Fibroblast of lung (primary cell): Measurements from ENCODE around the gene TBX6.

Experiments used
- CTCF ChIP-seq, 2 donors: IDR thresholded peaks in 1 of 2; conservative IDR thresholded peaks in 1 of 2; 1 replicate in 1 of 2; 2 replicates in 1 of 2; pipeline ENCODE4 v1.5.1; 2011 to 2012; ENCODE audit warnings: low read length in 2 of 2, control low read depth in 1 of 2, inconsistent platforms in 1 of 2, low read depth in 1 of 2, mild to moderate bottlenecking in 1 of 2
- EZH2 ChIP-seq: IDR thresholded peaks from 2 replicates; pipeline ENCODE4 v1.5.1; 2012; ENCODE audit warnings: low read length, control low read depth, mild to moderate bottlenecking; ENCODE audit errors: missing control alignments

DNA sequence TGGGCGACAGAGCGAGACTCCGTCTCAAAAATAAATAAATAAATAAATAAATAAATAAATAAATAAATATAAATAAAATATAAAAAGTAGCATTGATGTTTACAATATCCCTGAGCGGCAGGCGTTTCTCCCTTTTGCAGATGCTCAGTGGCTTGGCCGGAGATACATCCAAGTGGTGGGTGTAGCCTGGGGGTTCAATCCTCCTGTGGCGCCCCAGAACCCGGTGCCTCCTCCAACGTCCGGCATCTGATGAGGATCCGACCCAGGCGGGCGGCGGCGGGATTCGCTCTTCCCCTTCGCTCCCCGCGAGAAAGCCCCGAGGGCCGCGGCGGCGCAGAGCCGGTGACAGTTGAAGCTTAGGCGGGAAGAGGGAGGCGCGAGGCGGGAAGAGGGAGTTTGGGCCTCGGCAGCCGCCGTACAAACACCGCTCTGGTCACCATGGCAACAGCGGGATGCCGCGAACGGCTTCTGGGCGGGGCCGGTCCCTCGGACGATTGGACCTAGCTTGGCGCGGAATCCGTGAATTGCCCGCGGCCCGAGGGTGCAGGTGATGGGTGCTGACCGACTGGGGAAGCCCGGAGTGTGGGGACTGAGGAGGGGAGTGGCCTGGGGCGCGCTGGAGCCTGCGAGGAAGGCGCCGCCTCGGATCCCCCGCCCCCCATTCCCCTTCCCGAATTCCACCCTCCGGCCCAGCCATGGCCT, 38.9 kb downstream of the TBX6 start:
- TF ChIP-seq CTCF (conservative IDR thresholded peaks at IDR 0.05 in 1 of 2, IDR thresholded peaks at IDR 0.05 in 1 of 2; ENCODE audit: low read depth in 1 of 2, low read length in 2 of 2) (no peak), EZH2 (no peak)
